H1 (cell line): ENCODE results near the gene IRF3. TPM values are rescaled to one million over a fixed set of nuclear protein-coding genes. Genes with fewer than 3 reads are reported as not detected.

ENCODE experiments used
- polyA plus RNA-seq, 7 experiments: library from polyadenylated mRNA; depleted of rRNA in 3 of 7; stranded (reverse) in 5 of 7; unstranded in 2 of 7; fragments of >200 nt in 5 of 7; fragments of 200-250 nt in 2 of 7; gene quantifications; 1 replicate in 5 of 7; 2 replicates in 1 of 7; 4 replicates in 1 of 7; pipeline versions ENCODE4 v1.2.1 to v1.2.3, GENCODE V29; 2011 to 2013; ENCODE audit warnings: missing spikeins in 2 of 7, mixed read lengths in 2 of 7
- total RNA-seq: library from RNA; stranded (reverse); fragmentation: NEBNext Ultra II Directional; extraction: Animal tissue kit (Norgen Biotek cat#: 25700); gene quantifications from 2 replicates; pipeline ENCODE4 v1.2.1, GENCODE V29; 2021
- TF ChIP-seq, protein P1 (sequence below): IDR thresholded peaks from 2 replicates; pipeline ENCODE4 v1.6.1; 2012; ENCODE audit warnings: inconsistent platforms

IRF3 gene
- total and polyA plus RNA-seq, 2 of the 8 experiments (the other 6 are each of a cell fraction or from before 2014, with no cell fraction given) = 103 to 114 TPM

DNA sequence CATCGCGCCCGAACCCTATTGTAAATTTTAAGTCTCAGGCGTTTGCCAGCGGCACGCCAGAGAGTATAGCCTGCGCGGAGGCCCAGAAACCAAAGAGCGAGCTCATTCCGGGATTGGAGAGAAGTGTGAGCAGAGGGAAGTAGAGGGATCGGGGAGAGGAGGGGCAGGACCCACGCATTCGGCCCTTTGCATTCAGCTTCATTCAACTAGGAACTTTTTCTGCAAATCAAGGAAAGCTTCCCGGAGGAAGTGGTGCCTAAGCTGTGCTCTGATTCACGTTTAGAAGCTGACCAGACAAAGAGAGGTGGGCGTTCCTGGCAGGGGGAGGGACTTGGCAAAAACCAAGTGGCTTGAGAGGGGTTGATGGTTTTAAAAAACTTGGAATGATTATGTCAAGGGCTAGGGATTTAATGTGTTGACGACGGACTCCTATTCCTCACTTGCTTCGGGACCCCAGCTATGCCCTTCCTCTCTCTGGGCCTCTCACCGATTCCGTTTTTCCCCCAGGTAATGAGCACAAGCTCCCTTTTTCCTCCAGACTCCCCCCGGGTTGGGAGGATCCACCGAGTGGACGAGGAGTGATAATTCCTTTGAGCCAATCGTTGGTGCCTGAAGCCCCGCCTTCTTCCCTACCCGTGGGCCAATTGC is 10.6 kb upstream of the IRF3 start (continued):
- TF ChIP-seq, protein P1, sequence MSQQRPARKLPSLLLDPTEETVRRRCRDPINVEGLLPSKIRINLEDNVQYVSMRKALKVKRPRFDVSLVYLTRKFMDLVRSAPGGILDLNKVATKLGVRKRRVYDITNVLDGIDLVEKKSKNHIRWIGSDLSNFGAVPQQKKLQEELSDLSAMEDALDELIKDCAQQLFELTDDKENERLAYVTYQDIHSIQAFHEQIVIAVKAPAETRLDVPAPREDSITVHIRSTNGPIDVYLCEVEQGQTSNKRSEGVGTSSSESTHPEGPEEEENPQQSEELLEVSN = no peak
- TF ChIP-seq, all 59 proteins: peak for 16
